GM18867 (cell line): Measurements from ENCODE around the gene IRGC.
"Not testable (repeated sequence)": the region's sequence is repeated elsewhere in the genome, so short reads cannot be mapped to it uniquely, and the experiment has no call there.

Experiments used
- ATAC-seq: cut with Tn5 transposase; IDR thresholded peaks from one replicate; pipeline ENCODE4 v1.9.1; 2021; ENCODE audit warnings: mild to moderate bottlenecking, moderate library complexity; ENCODE audit not compliant: unreplicated experiment

Gene IRGC

GRCh38 chr19:43715776-43716175 is at the start of gene IRGC:
TSS of gene IRGC (plus strand) at chr19:43716076. CDS start at chr19:43718559, 2,483 bp downstream.
- no peak for ATAC-seq

GRCh38 chr19:43667126-43667875 is 48.6 kb upstream of the IRGC start:
- ATAC-seq: no peak

- ATAC-seq: no peak
Measured at GRCh38 chr19:43667876-43668405, 47.9 kb upstream of the IRGC start.

GRCh38 chr19:43668406-43669109 is 47.3 kb upstream of the IRGC start:
- peak; percentile 88 for ATAC-seq

GRCh38 chr19:43672061-43672679 is 43.7 kb upstream of the IRGC start:
- ATAC-seq: no peak

- no peak for ATAC-seq
Measured at GRCh38 chr19:43673637-43674036, 42.2 kb upstream of the IRGC start.

GRCh38 chr19:43674183-43674582 is 41.7 kb upstream of the IRGC start:
- no peak for ATAC-seq

GRCh38 chr19:43674596-43674995 is 41.3 kb upstream of the IRGC start:
- ATAC-seq: no peak

- no peak for ATAC-seq
Measured at GRCh38 chr19:43675269-43675879, 40.5 kb upstream of the IRGC start.

GRCh38 chr19:43675906-43676305 is 40.0 kb upstream of the IRGC start:
- no peak for ATAC-seq

GRCh38 chr19:43678512-43679261 is 37.2 kb upstream of the IRGC start:
- no peak for ATAC-seq

GRCh38 chr19:43681821-43682220 is 34.1 kb upstream of the IRGC start:
- no peak for ATAC-seq

GRCh38 chr19:43682269-43682668 is 33.6 kb upstream of the IRGC start:
- ATAC-seq: not testable (repeated sequence)

- no peak for ATAC-seq
Measured at GRCh38 chr19:43682824-43683661, 32.8 kb upstream of the IRGC start.

- no peak for ATAC-seq
Measured at GRCh38 chr19:43683905-43684304, 32.0 kb upstream of the IRGC start.

GRCh38 chr19:43684326-43684725 is 31.6 kb upstream of the IRGC start:
- no peak for ATAC-seq

- no peak for ATAC-seq
Measured at GRCh38 chr19:43687660-43687997, 28.2 kb upstream of the IRGC start.

GRCh38 chr19:43688059-43688701 is 27.7 kb upstream of the IRGC start:
- ATAC-seq: no peak

- no peak for ATAC-seq
Measured at GRCh38 chr19:43690444-43690843, 25.4 kb upstream of the IRGC start.
